ENCODE results near the gene ZNF837. TPM values are rescaled to one million over a fixed set of nuclear protein-coding genes. Genes with fewer than 3 reads are reported as not detected.

Gene ZNF837
- total and polyA plus RNA-seq, 2 donors (not counting 1 experiment from before 2014, with no cell fraction given), result 4.2 to 4.9 TPM

GRCh38 chr19:58352760-58353671 lies 27.8 kb downstream of the ZNF837 start, which contains the start of gene A1BG:
A1BG (minus strand) TSS chr19:58353492; CDS start chr19:58353437, 55 bp downstream.
- CTCF ChIA-PET, result no interaction called here
- no peak for TF ChIP-seq EZH2 (IDR thresholded peaks at IDR 0.05; ENCODE audit: borderline replicate concordance, insufficient read depth, low read depth, low read length, poor library complexity, severe bottlenecking)
- TF ChIP-seq CTCF (IDR thresholded peaks at IDR 0.05), result no peak
- H3K9me3 ChIP-seq (ENCODE audit: control extremely low read depth in 1 of 3, control insufficient read depth in 2 of 3, insufficient read depth in 1 of 3, low read length in 2 of 3), result peaks cover 0 to 14% (median 0%) of the 10 kb centered on the region in 3 donors
- no peak within 1 kb of the TSS for H3K4me3 ChIP-seq (ENCODE audit: control extremely low read depth in 1 of 5, extremely low read depth in 1 of 5, insufficient read depth in 1 of 5, low read depth in 2 of 5, low read length in 4 of 5)
- peaks cover 11% of the 10 kb centered on the region for H3K79me2 ChIP-seq (ENCODE audit: control insufficient read depth, insufficient read depth, low read length)
- 95% methylated on average over 22 of the region's 26 CpGs for WGBS (ENCODE audit: insufficient coverage)
- H3K4me1 Mint-ChIP-seq, result peaks cover 33% of the 10 kb centered on the region
- no peak within 1 kb of the TSS for H3K27ac ChIP-seq (ENCODE audit: low read length in 2 of 2)
- no peak within 1 kb of the TSS for H3K4me3 Mint-ChIP-seq
- POLR2A ChIA-PET, result no interaction called here
- H3K4me2 ChIP-seq (replicated peaks; ENCODE audit: low read depth, low read length, poor library complexity, severe bottlenecking), result no peak within 1 kb of the TSS
- H2AFZ ChIP-seq (ENCODE audit: insufficient read depth, low read depth, low read length, poor library complexity, severe bottlenecking), result no peak within 1 kb of the TSS
- peaks cover 0 to 12% (median 3%) of the 10 kb centered on the region in 4 experiments for H3K27me3 ChIP-seq (replicated peaks in 1 of 4; ENCODE audit: control extremely low read depth in 1 of 4, control insufficient read depth in 3 of 4, insufficient read depth in 4 of 4, low read length in 3 of 4)
- H3K9ac ChIP-seq (ENCODE audit: low read length), result no peak within 1 kb of the TSS
- H3K27me3 Mint-ChIP-seq, result no peaks in the 10 kb centered on the region
- intact Hi-C loops (cut with micrococcal nuclease), result no loop called here
- DNase-seq, result no peak
- H3K4me1 ChIP-seq (ENCODE audit: control insufficient read depth in 2 of 2, insufficient read depth in 2 of 2, low read length in 2 of 2), result peaks cover 24 to 34% of the 10 kb centered on the region in 2 donors
- peaks cover 6% of the 10 kb centered on the region for H4K20me1 ChIP-seq (ENCODE audit: control insufficient read depth, insufficient read depth, low read length, poor library complexity, severe bottlenecking)
- H3K36me3 ChIP-seq (replicated peaks in 1 of 2; ENCODE audit: control extremely low read depth in 1 of 2, control insufficient read depth in 1 of 2, extremely low read depth in 1 of 2, insufficient read depth in 2 of 2, low read length in 1 of 2), result no peaks in the 10 kb centered on the region
- H3K27ac Mint-ChIP-seq, result no peak within 1 kb of the TSS
- no peaks in the 10 kb centered on the region for H3K9me3 Mint-ChIP-seq (ENCODE audit: insufficient read depth)
- ATAC-seq (ENCODE audit: low read depth), result no peak
